Kidney (tissue), 14 donors: Measurements from ENCODE around the gene DST. TPM values are rescaled to one million over a fixed set of nuclear protein-coding genes. Genes with fewer than 3 reads are reported as not detected.

Experiments used
- DNase-seq, 5 donors: peaks; one replicate each; pipeline ENCODE4 v3.0.0-alpha.2; 2013 to 2020
- FAIRE-seq: peaks from 2 replicates; lab custom pipeline; 2012; peaks lifted over from hg19 to GRCh38; lab: Jason Lieb, UNC
- H3K27ac ChIP-seq, 2 donors: one replicate each; pipeline ENCODE4 v1.7.0; 2013; ENCODE audit warnings: low read depth in 2 of 2, low read length in 2 of 2, inconsistent platforms in 1 of 2
- H3K27me3 ChIP-seq: one replicate; pipeline ENCODE4 v1.7.1; 2013; ENCODE audit warnings: low read length, inconsistent platforms; ENCODE audit not compliant: control insufficient read depth, insufficient read depth
- H3K36me3 ChIP-seq, 3 donors: one replicate each; pipeline versions ENCODE4 v1.7.0 to v1.7.1; 2013; ENCODE audit warnings: low read length in 3 of 3, control low read depth in 1 of 3, inconsistent platforms in 1 of 3; ENCODE audit not compliant: insufficient read depth in 3 of 3, control insufficient read depth in 2 of 3
- H3K4me1 ChIP-seq, 3 donors: one replicate each; pipeline versions ENCODE4 v1.7.0 to v1.7.1; 2013; ENCODE audit warnings: low read length in 3 of 3, inconsistent platforms in 1 of 3, low read depth in 1 of 3; ENCODE audit not compliant: control insufficient read depth in 2 of 3, insufficient read depth in 2 of 3
- H3K4me3 ChIP-seq, 3 donors: one replicate each; pipeline versions ENCODE4 v1.7.0 to v1.8.1; 2013; ENCODE audit warnings: low read length in 3 of 3, control low read depth in 1 of 3, inconsistent platforms in 1 of 3
- H3K9ac ChIP-seq, 3 donors: one replicate each; pipeline versions ENCODE4 v1.7.0 to v1.7.1; 2013; ENCODE audit warnings: low read length in 3 of 3, control low read depth in 1 of 3, inconsistent platforms in 1 of 3
- H3K9me3 ChIP-seq, 3 donors: one replicate each; pipeline versions ENCODE4 v1.7.0 to v1.7.1; 2013; ENCODE audit warnings: low read length in 3 of 3, control low read depth in 1 of 3, inconsistent platforms in 1 of 3; ENCODE audit not compliant: control insufficient read depth in 2 of 3, insufficient read depth in 1 of 3
- CTCF ChIP-seq: IDR thresholded peaks from 3 replicates; pipeline ENCODE4 v1.5.1; 2012; ENCODE audit warnings: mild to moderate bottlenecking, moderate library complexity, borderline replicate concordance; ENCODE audit not compliant: insufficient read depth; ENCODE audit errors: extremely low read depth
- intact Hi-C: fragments of 100-400 bp; cut with DNase I; formaldehyde crosslinking; loops from one replicate; pipeline ENCODE4 v1.11.1; 2022
- polyA plus RNA-seq: library from polyadenylated mRNA; stranded (reverse); fragments of 350-450 nt; fragmentation: Illumina TruSeq; extraction: RNeasy Lipid Tissue Mini Kit (QIAGEN cat#74804); gene quantifications from one replicate; pipeline ENCODE4 v1.2.3, GENCODE V29; 2014; ENCODE audit warnings: low read depth, low replicate concordance; ENCODE audit not compliant: insufficient read depth
- total RNA-seq: library from RNA; stranded (reverse); fragmentation: NEBNext Ultra II Directional; extraction: Animal tissue kit (Norgen Biotek cat#: 25700); gene quantifications from one replicate; pipeline ENCODE4 v1.2.1, GENCODE V29; 2021
- donor health status: control.
- donor health status: control.
- donor health status: control.
- donor health status: control.
- donor health status: control.
- donor health status: DM: yes; HTN: yes; CAD: no.
- donor health status: Normal renal cell carcinoma (clear cell type).

DST gene
- total and polyA plus RNA-seq, 2 donors from 2014 or later = 68.2 to 259 TPM

- no peaks in the 10 kb centered on the region for H3K9me3 ChIP-seq
- H3K27ac ChIP-seq = no peak overlapping the region
- no peak overlapping the region for H3K4me3 ChIP-seq
- no peaks in the 10 kb centered on the region for H3K4me1 ChIP-seq
- H3K9ac ChIP-seq = no peak overlapping the region
- H3K27me3 ChIP-seq = no peaks in the 10 kb centered on the region
- peaks cover 6 to 36% (median 11%) of the 10 kb centered on the region in 3 donors for H3K36me3 ChIP-seq
- intact Hi-C loops = no loop called here
- FAIRE-seq (no peak), DNase-seq (no peak)
- TF ChIP-seq CTCF = no peak
These were observed 165.4 kb downstream of the DST start for GRCh38 chr6:56477241-56477640.

- Histone ChIP-seq H3K4me3 (no peak overlapping the region), H3K36me3 (peaks cover 6 to 47% (median 17%) of the 10 kb centered on the region in 3 donors), H3K9me3 (no peaks in the 10 kb centered on the region), H3K9ac (no peak overlapping the region), H3K4me1 (no peaks in the 10 kb centered on the region), H3K27ac (no peak overlapping the region), H3K27me3 (no peaks in the 10 kb centered on the region)
- FAIRE-seq = no peak
- no peak for TF ChIP-seq CTCF
- intact Hi-C loops = no loop called here
- no peak for DNase-seq
These were observed 166.8 kb downstream of the DST start for GRCh38 chr6:56475736-56476457.

- no peak for DNase-seq
- H3K9me3 ChIP-seq = no peaks in the 10 kb centered on the region
- no peak overlapping the region for H3K4me3 ChIP-seq
- intact Hi-C loops = no loop called here
- TF ChIP-seq CTCF = no peak
- no peaks in the 10 kb centered on the region for H3K4me1 ChIP-seq
- no peak overlapping the region for H3K9ac ChIP-seq
- H3K27me3 ChIP-seq = no peaks in the 10 kb centered on the region
- FAIRE-seq = no peak
- H3K27ac ChIP-seq = no peak overlapping the region
- H3K36me3 ChIP-seq = peaks cover 6 to 55% (median 22%) of the 10 kb centered on the region in 3 donors
These were observed 168.2 kb downstream of the DST start for GRCh38 chr6:56474532-56474931.
